Measurements from ENCODE around the gene IFI35.
A peak's percentile ranks its signal among the peaks of the same experiment; 100 is the strongest.

- TF ChIP-seq CTCF (IDR thresholded peaks at IDR 0.05 in 4 of 5, conservative IDR thresholded peaks at IDR 0.05 in 1 of 5) (no peak), POLR2A (IDR thresholded peaks at IDR 0.05) (peak; percentile 60 to 72)
Measured at GRCh38 chr17:43021741-43022512, 15.3 kb downstream of the IFI35 start, which contains the start of gene VAT1.
